GM21423 (cell line): ENCODE results near the gene GAPVD1.
A peak's percentile ranks its signal among the peaks of the same experiment; 100 is the strongest.
"Not testable (repeated sequence)": the region's sequence is repeated elsewhere in the genome, so short reads cannot be mapped to it uniquely, and the experiment has no call there.

Experiments used
- ATAC-seq: cut with Tn5 transposase; IDR thresholded peaks from one replicate; pipeline ENCODE4 v1.9.1; 2021; ENCODE audit warnings: mild to moderate bottlenecking, moderate library complexity; ENCODE audit not compliant: unreplicated experiment

Gene GAPVD1, protein sequence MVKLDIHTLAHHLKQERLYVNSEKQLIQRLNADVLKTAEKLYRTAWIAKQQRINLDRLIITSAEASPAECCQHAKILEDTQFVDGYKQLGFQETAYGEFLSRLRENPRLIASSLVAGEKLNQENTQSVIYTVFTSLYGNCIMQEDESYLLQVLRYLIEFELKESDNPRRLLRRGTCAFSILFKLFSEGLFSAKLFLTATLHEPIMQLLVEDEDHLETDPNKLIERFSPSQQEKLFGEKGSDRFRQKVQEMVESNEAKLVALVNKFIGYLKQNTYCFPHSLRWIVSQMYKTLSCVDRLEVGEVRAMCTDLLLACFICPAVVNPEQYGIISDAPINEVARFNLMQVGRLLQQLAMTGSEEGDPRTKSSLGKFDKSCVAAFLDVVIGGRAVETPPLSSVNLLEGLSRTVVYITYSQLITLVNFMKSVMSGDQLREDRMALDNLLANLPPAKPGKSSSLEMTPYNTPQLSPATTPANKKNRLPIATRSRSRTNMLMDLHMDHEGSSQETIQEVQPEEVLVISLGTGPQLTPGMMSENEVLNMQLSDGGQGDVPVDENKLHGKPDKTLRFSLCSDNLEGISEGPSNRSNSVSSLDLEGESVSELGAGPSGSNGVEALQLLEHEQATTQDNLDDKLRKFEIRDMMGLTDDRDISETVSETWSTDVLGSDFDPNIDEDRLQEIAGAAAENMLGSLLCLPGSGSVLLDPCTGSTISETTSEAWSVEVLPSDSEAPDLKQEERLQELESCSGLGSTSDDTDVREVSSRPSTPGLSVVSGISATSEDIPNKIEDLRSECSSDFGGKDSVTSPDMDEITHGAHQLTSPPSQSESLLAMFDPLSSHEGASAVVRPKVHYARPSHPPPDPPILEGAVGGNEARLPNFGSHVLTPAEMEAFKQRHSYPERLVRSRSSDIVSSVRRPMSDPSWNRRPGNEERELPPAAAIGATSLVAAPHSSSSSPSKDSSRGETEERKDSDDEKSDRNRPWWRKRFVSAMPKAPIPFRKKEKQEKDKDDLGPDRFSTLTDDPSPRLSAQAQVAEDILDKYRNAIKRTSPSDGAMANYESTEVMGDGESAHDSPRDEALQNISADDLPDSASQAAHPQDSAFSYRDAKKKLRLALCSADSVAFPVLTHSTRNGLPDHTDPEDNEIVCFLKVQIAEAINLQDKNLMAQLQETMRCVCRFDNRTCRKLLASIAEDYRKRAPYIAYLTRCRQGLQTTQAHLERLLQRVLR (N-terminal part only)

GRCh38 chr9:125261501-125262293, at the start of gene GAPVD1:
Gene GAPVD1 (plus strand): TSS chr9:125261826. CDS start chr9:125298922, 37,096 bp downstream.
- ATAC-seq, result peak; percentile 93

DNA sequence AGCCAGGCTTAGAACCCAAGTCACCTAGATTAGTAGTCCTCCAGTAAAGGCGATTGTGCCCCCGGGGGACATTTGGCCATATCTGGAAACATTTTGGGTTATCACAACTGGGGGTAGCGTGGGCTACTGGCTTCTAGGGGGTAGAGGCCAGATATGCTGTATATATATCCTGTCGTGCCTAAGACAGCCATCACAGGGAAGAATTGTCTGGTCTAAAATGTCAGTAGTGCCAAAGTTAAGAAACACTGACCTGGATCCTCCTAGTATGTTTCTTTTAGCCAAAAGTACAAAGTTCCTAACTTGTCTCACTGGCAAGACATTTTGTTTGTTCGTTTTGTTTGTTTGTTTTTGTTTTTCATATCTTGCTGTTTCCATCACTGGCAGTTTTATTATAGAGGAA, 47.4 kb upstream of the GAPVD1 start:
- no peak for ATAC-seq

DNA sequence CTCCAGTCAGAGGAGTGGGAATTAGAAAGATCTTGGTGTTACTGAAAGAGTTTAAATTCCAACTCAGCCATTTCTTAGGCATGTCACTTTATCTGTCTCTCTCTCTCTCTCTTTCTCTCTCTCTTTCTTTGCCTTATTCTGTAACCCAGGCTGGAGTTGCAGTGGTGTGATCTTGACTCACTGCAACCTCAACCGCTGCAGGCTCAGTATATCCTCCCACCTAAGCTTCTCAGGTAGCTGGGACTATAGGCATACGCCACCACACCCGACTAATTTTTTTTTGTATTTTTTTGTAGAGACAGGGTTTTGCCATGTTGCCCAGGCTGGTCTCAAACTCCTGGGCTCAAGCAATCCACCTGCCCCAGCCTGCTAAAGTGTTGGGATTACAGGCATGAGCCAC, 43.0 kb upstream of the GAPVD1 start:
- no peak for ATAC-seq

GRCh38 chr9:125224858-125225257, 36.8 kb upstream of the GAPVD1 start:
- ATAC-seq, result not testable (repeated sequence)

GRCh38 chr9:125227761-125228160, 33.9 kb upstream of the GAPVD1 start:
- ATAC-seq, result no peak

GRCh38 chr9:125233678-125234077, 27.9 kb upstream of the GAPVD1 start:
- ATAC-seq, result no peak

- not testable (repeated sequence) for ATAC-seq
These were observed 27.5 kb upstream of the GAPVD1 start for GRCh38 chr9:125234099-125234498.

GRCh38 chr9:125235804-125236519, 25.7 kb upstream of the GAPVD1 start:
- no peak for ATAC-seq

DNA sequence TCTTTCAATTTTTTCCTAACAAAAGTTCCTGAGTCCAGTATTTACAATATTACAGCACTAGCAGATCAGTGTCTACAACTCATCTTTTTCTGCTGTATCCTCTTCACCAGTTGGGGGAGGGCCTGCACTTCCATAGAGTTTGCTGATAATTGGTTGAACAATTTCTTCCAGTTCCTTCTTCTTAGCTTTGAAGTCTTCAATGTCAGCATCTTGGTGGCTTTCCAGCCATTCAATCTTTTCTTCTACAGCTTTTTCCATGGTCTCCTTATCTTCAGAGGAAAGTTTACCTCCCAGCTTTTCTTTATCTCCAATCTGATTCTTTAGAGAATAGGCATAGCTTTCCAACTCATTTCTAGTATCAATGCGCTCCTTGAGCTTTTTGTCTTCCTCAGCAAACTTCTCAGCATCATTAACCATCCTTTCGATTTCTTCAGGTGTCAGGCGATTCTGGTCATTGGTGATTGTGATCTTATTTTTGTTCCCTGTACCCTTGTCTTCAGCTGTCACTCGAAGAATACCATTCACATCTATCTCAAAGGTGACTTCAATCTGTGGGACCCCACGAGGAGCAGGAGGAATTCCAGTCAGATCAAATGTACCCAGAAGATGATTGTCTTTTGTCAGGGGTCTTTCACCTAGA, 25.0 kb upstream of the GAPVD1 start:
- ATAC-seq, result not testable (repeated sequence)

GRCh38 chr9:125238127-125238914, 23.3 kb upstream of the GAPVD1 start:
- ATAC-seq, result no peak

DNA sequence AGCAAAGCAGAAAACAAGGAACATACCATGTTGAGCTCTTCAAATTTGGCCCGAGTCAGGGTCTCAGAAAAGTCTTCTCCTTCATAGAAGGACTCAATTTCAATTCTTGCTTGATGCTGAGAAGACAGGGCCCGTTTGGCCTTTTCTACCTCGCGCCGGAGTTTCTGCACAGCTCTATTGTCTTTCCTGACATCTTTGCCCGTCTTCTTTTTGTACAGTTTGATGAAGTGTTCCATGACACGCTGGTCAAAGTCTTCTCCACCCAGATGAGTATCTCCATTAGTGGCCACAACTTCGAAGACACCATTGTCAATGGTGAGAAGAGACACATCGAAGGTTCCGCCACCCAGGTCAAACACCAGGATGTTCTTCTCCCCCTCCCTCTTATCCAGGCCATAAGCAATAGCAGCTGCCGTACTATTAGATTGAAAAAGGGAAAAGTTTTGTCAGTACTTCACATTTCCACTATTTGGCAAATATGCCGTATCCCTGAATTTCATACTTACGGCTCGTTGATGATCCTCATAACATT, 22.6 kb upstream of the GAPVD1 start:
- no peak for ATAC-seq

DNA sequence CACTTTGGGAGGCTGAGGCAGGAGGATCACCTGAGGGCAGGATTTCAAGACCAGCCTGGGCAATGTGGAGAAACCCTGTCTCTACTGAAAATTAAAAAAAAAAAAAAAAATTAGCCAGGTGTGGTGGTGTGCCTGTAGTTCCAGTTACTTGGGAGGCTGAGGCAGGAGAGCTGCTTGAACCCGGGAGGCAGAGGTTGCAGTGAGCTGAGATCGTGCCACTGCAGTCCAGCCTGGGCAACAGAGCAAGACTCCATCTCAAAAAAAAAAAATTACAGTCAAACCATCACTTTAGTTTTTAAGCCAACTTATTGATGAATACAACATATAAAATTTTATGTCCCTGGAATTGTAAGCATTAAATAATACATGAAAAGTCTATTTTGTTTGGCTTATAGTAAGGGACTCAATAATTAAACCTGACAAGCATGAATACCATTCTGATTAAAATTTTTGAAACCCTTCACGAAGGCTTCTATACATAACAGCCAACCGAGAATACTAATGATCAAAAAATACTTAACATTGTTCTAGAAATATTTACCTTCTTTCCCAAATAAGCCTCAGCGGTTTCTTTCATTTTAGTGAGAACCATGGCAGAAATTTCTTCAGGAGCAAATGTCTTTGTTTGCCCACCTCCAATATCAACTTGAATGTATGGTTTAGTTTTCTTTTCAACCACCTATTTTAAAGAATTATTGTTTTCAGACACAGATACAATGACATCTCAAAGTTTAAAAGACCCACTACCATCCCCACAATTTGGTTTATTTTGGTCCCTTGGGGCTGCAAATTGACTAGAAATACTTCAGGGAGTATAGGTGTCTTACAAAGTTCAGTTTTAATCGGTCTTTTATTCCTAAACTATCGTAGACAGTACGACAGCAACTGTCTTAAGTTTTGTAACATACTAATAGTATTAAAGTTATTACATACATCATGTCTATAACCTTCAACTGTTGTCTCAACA, 21.7 kb upstream of the GAPVD1 start:
- ATAC-seq, result no peak

- ATAC-seq, result peak; percentile 4
These were observed 21.0 kb upstream of the GAPVD1 start for GRCh38 chr9:125240649-125240999.

DNA sequence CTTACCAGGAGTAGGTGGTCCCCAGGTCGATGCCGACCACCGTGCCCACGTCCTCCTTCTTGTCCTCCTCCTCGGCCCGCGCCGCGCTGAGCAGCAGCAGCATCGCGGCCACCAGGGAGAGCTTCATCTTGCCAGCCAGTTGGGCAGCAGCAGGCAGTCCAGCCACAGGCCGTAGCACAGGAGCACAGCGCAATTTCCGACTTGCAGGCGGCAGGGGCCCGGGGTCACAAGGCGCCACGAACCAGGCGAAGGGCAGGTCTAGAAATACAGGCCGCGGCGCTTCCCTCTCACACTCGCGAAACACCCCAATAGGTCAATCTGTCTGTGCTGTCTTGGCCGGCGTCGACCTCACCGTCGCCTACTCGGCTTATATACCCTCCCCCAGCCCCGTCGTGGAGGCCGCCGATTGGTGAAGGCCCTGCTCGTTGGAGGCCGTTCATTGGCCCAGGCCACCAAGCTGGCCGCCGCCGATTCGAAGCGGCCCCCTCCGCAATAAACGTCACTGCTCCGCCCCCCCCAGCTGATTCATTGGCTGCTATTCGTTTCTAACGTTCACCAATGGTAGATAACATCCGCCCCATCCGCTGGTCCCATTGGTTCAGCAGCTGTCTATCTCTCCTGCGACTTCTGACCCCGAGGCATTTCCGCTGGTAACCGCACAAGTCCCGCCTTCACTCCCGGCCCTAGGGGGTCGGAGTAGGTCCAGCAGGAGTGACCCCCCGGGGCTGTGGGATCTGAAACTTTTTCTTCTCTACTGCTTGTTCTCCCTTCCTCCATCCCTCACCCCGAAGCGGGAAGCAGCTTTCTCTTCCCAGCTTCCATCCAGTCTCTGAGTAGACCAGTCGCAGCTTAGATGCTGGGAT, 20.4 kb upstream of the GAPVD1 start, which contains the start of gene HSPA5:
HSPA5 (minus strand) TSS at position 344 of the 863 bp plus-strand sequence; CDS start at position 127, 217 bp downstream.
- ATAC-seq, result peak; percentile 94

- ATAC-seq, result peak; percentile 9
These were observed 19.5 kb upstream of the GAPVD1 start for GRCh38 chr9:125241863-125242739.
